Muscle of back (tissue), 10 donors: ENCODE data around the gene SLFN5. TPM values are rescaled to one million over a fixed set of nuclear protein-coding genes. Genes with fewer than 3 reads are reported as not detected.

ENCODE experiments used
- polyA plus RNA-seq, 10 donors: library from polyadenylated mRNA; unstranded; fragments of 120-200 nt; gene quantifications; one replicate each; pipeline ENCODE4 v1.2.1, GENCODE V29; 2013; ENCODE audit not compliant: insufficient read length in 10 of 10

The SLFN5 gene
- polyA plus RNA-seq, 10 donors: 4.8 to 10.0 (median 5.8) TPM

Other genes with a start within 250 kb of the SLFN5 start
- 10 to 100 TPM in 2 of 10 donors, 1 to 10 TPM in 8; 6.8 to 10.4 (median 8.7) TPM for gene RFFL, start 179.4 kb upstream of the SLFN5 start, polyA plus RNA-seq
- gene RAD51D, start 123.2 kb upstream of the SLFN5 start, polyA plus RNA-seq: 1 to 10 TPM; 4.4 to 8.4 (median 7.1) TPM
- gene FNDC8, start 121.5 kb upstream of the SLFN5 start, polyA plus RNA-seq: under 1 TPM in 6 of 10 donors, not detected in 4; 0.11 to 0.39 (median 0.21) TPM
- gene NLE1, start 100.8 kb upstream of the SLFN5 start, polyA plus RNA-seq: 10 to 100 TPM; 10.1 to 17.9 (median 14.7) TPM
- 100 to 1,000 TPM; 106 to 227 (median 184) TPM for gene UNC45B, start 95.3 kb upstream of the SLFN5 start, polyA plus RNA-seq
- gene SLC35G3, start 48.7 kb upstream of the SLFN5 start, polyA plus RNA-seq: under 1 TPM; 0.15 to 0.58 (median 0.29) TPM
- 10 to 100 TPM in 7 of 10 donors, 1 to 10 TPM in 3; 7.5 to 19.9 (median 14.2) TPM for gene SLFN11, start 130.5 kb downstream of the SLFN5 start, polyA plus RNA-seq
- 1 to 10 TPM; 4.6 to 9.1 (median 6.7) TPM for gene SLFN12, start 189.4 kb downstream of the SLFN5 start, polyA plus RNA-seq
- 1 to 10 TPM; 1.7 to 7.3 (median 4.2) TPM for gene SLFN13, start 205.7 kb downstream of the SLFN5 start, polyA plus RNA-seq